HL-60 (cell line): Measurements from ENCODE around the gene SLC44A4.
"Not testable (repeated sequence)": the region's sequence is repeated elsewhere in the genome, so short reads cannot be mapped to it uniquely, and the experiment has no call there.

Experiments used
- DNase-seq, 2 experiments: peaks; one replicate each; pipeline ENCODE4 v3.0.0-alpha.2; 2010 to 2020; ENCODE audit warnings: low read depth in 1 of 2, low spot score in 1 of 2
- H3K27ac ChIP-seq: fragments of 250-450 bp; sonication (Bioruptor Pico); replicated peaks from 2 replicates; pipeline ENCODE4 v1.5.1; 2020; ENCODE audit warnings: mild to moderate bottlenecking, moderate library complexity
- H3K27me3 ChIP-seq: fragments of 250-450 bp; sonication (Bioruptor Pico); 2 replicates; pipeline ENCODE4 v1.5.1; 2021; ENCODE audit warnings: mild to moderate bottlenecking, moderate library complexity; ENCODE audit not compliant: insufficient read depth, poor library complexity, severe bottlenecking
- H3K4me3 ChIP-seq: replicated peaks from 2 replicates; pipeline ENCODE4 v1.5.1; 2011; ENCODE audit warnings: mild to moderate bottlenecking, control low read depth, low read length; ENCODE audit not compliant: insufficient read depth
- GABPA ChIP-seq: IDR thresholded peaks from 2 replicates; pipeline ENCODE4 v1.6.1; 2012; ENCODE audit warnings: low read depth
- POLR2AphosphoS5 ChIP-seq: IDR thresholded peaks from 2 replicates; pipeline ENCODE4 v1.6.1; 2012; ENCODE audit warnings: low read depth
- SPI1 ChIP-seq: IDR thresholded peaks from 2 replicates; pipeline ENCODE4 v1.6.1; 2012; ENCODE audit warnings: low read depth, mild to moderate bottlenecking, borderline replicate concordance
- TF ChIP-seq, protein P1 (sequence below): IDR thresholded peaks from 2 replicates; pipeline ENCODE4 v1.6.1; 2012; ENCODE audit warnings: low read depth; ENCODE audit not compliant: insufficient replicate concordance
- TF ChIP-seq, protein P2 (sequence below): IDR thresholded peaks from one replicate; pipeline ENCODE4 v1.5.1; 2011; ENCODE audit warnings: low read length, control low read depth, inconsistent platforms; ENCODE audit not compliant: insufficient read depth

SLC44A4 gene

DNA sequence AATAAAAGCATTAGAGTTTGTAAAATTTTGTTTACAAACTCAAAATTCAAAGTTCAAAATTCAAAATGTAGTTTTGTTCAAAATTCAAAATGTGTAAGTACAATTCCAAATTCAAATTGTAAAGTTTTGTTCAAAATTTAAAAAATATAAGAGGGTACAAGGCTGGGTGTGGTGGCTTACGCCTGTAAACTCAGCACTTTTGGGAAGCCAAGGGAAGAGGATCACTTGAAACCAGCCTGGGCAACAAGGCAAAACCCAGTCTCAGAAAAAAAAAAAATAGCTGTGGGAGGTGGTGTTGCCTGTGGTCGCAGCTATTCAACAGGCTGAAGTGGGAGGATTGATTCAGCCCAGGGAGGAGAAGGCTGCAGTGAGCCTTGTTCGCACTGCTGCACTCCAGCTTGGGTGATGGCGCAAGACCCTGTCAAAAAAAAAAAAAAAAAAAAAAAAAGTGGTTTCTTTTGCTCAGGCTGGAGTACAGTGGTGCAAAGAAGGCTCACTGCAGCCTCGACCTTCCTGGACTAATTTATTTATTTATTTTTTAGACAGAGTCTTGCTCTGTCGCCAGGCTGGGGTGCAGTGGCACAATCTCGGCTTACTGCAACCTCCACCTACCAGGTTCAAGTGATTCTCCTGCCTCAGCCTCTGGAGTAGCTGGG, 28.5 kb upstream of the SLC44A4 start:
- peak overlapping the region; percentile 6 for H3K4me3 ChIP-seq
- H3K27ac ChIP-seq: no peak overlapping the region; the same call in 1 of the 2 replicates
- peak; percentile 88 to 90 for DNase-seq
- no peaks in the 10 kb centered on the region for H3K27me3 ChIP-seq
- TF ChIP-seq, protein P1, sequence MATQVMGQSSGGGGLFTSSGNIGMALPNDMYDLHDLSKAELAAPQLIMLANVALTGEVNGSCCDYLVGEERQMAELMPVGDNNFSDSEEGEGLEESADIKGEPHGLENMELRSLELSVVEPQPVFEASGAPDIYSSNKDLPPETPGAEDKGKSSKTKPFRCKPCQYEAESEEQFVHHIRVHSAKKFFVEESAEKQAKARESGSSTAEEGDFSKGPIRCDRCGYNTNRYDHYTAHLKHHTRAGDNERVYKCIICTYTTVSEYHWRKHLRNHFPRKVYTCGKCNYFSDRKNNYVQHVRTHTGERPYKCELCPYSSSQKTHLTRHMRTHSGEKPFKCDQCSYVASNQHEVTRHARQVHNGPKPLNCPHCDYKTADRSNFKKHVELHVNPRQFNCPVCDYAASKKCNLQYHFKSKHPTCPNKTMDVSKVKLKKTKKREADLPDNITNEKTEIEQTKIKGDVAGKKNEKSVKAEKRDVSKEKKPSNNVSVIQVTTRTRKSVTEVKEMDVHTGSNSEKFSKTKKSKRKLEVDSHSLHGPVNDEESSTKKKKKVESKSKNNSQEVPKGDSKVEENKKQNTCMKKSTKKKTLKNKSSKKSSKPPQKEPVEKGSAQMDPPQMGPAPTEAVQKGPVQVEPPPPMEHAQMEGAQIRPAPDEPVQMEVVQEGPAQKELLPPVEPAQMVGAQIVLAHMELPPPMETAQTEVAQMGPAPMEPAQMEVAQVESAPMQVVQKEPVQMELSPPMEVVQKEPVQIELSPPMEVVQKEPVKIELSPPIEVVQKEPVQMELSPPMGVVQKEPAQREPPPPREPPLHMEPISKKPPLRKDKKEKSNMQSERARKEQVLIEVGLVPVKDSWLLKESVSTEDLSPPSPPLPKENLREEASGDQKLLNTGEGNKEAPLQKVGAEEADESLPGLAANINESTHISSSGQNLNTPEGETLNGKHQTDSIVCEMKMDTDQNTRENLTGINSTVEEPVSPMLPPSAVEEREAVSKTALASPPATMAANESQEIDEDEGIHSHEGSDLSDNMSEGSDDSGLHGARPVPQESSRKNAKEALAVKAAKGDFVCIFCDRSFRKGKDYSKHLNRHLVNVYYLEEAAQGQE: no peak
- TF ChIP-seq POLR2AphosphoS5 (no peak), GABPA (no peak), SPI1 (no peak)
- TF ChIP-seq, protein P2, sequence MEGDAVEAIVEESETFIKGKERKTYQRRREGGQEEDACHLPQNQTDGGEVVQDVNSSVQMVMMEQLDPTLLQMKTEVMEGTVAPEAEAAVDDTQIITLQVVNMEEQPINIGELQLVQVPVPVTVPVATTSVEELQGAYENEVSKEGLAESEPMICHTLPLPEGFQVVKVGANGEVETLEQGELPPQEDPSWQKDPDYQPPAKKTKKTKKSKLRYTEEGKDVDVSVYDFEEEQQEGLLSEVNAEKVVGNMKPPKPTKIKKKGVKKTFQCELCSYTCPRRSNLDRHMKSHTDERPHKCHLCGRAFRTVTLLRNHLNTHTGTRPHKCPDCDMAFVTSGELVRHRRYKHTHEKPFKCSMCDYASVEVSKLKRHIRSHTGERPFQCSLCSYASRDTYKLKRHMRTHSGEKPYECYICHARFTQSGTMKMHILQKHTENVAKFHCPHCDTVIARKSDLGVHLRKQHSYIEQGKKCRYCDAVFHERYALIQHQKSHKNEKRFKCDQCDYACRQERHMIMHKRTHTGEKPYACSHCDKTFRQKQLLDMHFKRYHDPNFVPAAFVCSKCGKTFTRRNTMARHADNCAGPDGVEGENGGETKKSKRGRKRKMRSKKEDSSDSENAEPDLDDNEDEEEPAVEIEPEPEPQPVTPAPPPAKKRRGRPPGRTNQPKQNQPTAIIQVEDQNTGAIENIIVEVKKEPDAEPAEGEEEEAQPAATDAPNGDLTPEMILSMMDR: no peak

DNA sequence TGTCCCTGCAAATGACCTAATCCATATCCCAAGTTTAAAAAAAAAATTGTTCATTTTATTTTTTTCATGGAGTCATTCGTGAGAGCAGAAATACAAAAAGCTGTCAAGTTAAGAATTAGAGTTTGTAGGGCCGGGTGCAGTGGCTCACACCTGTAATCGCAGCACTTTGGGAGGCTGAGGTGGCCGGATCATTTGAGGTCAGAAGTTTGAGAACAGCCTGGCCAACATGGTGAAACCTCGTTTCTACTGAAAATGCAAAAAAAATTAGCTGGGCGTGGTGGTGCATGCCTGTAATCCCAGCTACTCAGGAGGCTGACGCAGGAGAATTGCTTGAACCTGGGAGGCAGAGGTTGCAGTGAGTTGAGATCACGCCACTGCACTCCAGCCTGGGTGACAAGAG, 27.9 kb upstream of the SLC44A4 start:
- not testable (repeated sequence) for H3K27ac ChIP-seq, DNase-seq, H3K4me3 ChIP-seq, H3K27me3 ChIP-seq

DNA sequence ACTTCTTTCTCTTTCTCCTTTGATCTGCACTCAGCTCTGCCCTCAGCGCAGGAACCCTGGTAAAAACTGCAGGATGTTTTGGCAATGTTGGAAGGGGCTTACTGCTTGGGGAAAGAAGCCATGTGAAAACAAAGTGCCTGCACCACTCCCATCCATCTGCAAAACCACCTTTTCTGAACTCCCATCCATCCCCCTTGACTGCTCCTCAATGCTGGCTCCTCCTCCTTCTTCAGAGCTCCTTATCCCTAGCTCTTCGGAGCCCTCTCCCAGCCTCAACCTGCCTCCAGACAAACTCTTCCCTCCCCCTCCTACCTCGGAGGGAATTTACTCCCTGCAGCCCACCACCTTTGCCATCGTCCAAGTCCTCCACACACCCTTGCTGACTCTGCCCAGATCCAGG, 27.3 kb upstream of the SLC44A4 start:
- no peak overlapping the region for H3K27ac ChIP-seq
- DNase-seq: no peak
- no peak overlapping the region for H3K4me3 ChIP-seq
- H3K27me3 ChIP-seq: no peaks in the 10 kb centered on the region
- TF ChIP-seq POLR2AphosphoS5 (no peak), SPI1 (no peak), GABPA (no peak)
- TF ChIP-seq, protein P1: no peak
- TF ChIP-seq, protein P2: no peak

DNA sequence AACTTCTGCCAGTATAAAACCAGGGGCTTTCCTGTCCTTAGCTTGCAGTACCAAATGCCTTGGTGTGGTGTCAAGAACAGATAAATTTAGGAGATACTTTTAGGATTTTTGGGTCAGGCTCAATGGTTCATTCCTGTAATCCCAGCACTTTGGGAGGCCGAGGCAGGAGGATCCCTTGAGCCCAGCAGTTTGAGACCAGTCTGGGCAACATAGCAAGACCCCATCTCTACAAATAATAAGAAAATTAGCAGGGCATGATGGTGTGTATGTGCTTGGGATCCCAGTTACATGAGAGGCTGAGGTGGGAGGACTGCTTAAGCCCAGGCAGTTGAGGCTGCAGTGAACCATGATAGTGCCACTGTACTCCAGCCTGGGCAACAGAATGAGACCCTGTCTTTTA, 26.2 kb upstream of the SLC44A4 start:
- no peak overlapping the region for H3K27ac ChIP-seq
- no peak for DNase-seq
- H3K27me3 ChIP-seq: no peaks in the 10 kb centered on the region
- no peak for TF ChIP-seq GABPA
- TF ChIP-seq SPI1: no peak
- TF ChIP-seq POLR2AphosphoS5: no peak
- TF ChIP-seq, protein P2: no peak
- TF ChIP-seq, protein P1: no peak
- no peak overlapping the region for H3K4me3 ChIP-seq
